ENCODE measurements around the gene SPDYA. TPM values are rescaled to one million over a fixed set of nuclear protein-coding genes. Genes with fewer than 3 reads are reported as not detected.

The SPDYA gene
- total RNA-seq (2012; rRNA removed): not detected in 2 replicates
- polyA plus RNA-seq (2012; rRNA removed): not detected in 2 replicates
- polyA plus RNA-seq (2012; cell fraction: cytosol; rRNA removed): 0.03 TPM in 1 of 2 replicates, not detected in the other
- 0.18 TPM in 1 of 2 replicates, not detected in the other for polyA plus RNA-seq (2012; cell fraction: nucleus; rRNA removed; ENCODE audit: low replicate concordance)
- Bru-seq, nascent RNA: percentile 39 among the genes with signal in this experiment
- percentile 59 among the genes with signal in this experiment for BruChase-seq, experiment 1, labeled RNA remaining after a 6-hour chase
- BruChase-seq, experiment 2, labeled RNA remaining after a 2-hour chase: percentile 46 among the genes with signal in this experiment
- long read RNA-seq: 0 reads

- Histone ChIP-seq H3K18ac (ENCODE audit: low read depth, low read length) (no peak within 1 kb of the TSS), H4K5ac (ENCODE audit: low read depth, low read length) (no peak within 1 kb of the TSS), H3K36me3 (ENCODE audit: control insufficient read depth, insufficient read depth, low read length) (peaks cover 3% of the 10 kb centered on the region), H3K4me2 (ENCODE audit: low read depth, low read length) (peak within 1 kb of the TSS; percentile 93), H4K91ac (ENCODE audit: insufficient read depth, low read depth, low read length) (peak within 1 kb of the TSS; percentile 56; the same call in 1 of the 2 replicates), H2AK5ac (ENCODE audit: low read depth, low read length) (peak within 1 kb of the TSS; percentile 62; the same call in 1 of the 2 replicates), H3K9ac (ENCODE audit: low read depth, low read length) (peak within 1 kb of the TSS; percentile 60), H3K9me1 (ENCODE audit: insufficient read depth, low read length) (no peaks in the 10 kb centered on the region), H3K4me3 (ENCODE audit: insufficient read depth, low read depth, low read length) (peak within 1 kb of the TSS; percentile 70), H3K4me1 (ENCODE audit: control insufficient read depth, insufficient read depth, low read length) (no peaks in the 10 kb centered on the region; the same call in 1 of the 2 replicates), H3K56ac (ENCODE audit: extremely low read depth, insufficient read depth, low read length) (no peak within 1 kb of the TSS), H2BK20ac (ENCODE audit: low read depth, low read length) (no peak within 1 kb of the TSS), H4K8ac (ENCODE audit: low read depth in 2 of 2, low read length in 2 of 2) (peak within 1 kb of the TSS; percentile 56 to 63; a peak in 2 of 4 replicates), H3K79me1 (ENCODE audit: low read depth in 1 of 2, low read length in 2 of 2) (peaks cover 3 to 4% of the 10 kb centered on the region in 2 experiments; a peak in 1 of 4 replicates), H2BK120ac (ENCODE audit: low read depth, low read length) (peak within 1 kb of the TSS; percentile 46; the same call in 1 of the 2 replicates), H2BK15ac (ENCODE audit: low read depth, low read length) (no peak within 1 kb of the TSS), H3K9me3 (ENCODE audit: control insufficient read depth, insufficient read depth, low read length) (no peaks in the 10 kb centered on the region), H2AK9ac (replicated peaks; ENCODE audit: low read depth, low read length, poor library complexity) (peak within 1 kb of the TSS; percentile 75), H3K14ac (replicated peaks; ENCODE audit: low read depth, low read length) (peak within 1 kb of the TSS; percentile 83), H3K27ac (ENCODE audit: insufficient read depth, low read length) (peak within 1 kb of the TSS; percentile 30; the same call in 1 of the 2 replicates), H4K20me1 (ENCODE audit: insufficient read depth, low read length) (no peaks in the 10 kb centered on the region), H3K4ac (ENCODE audit: low read depth, low read length) (peak within 1 kb of the TSS; percentile 62), H2BK5ac (ENCODE audit: low read depth, low read length, poor library complexity, severe bottlenecking) (peak within 1 kb of the TSS; percentile 31), H3K27me3 (ENCODE audit: control insufficient read depth, insufficient read depth, low read length) (no peaks in the 10 kb centered on the region), H2AFZ (replicated peaks; ENCODE audit: low read length, poor library complexity) (peak within 1 kb of the TSS; percentile 97), H3K23ac (ENCODE audit: low read depth, low read length) (peak within 1 kb of the TSS; percentile 93)
- ATAC-seq (ENCODE audit: low read depth) (peak; percentile 97), DNase-seq (peak; percentile 36)
- CTCF ChIA-PET: interaction anchor here (1.2 kb wide), 1 partner anchor 147 kb away, joined by 3 read pairs; no protein-coding TSS in a partner anchor
- dilution Hi-C loops (cut with HindIII; ENCODE audit: low sequenced_read_pairs, unreplicated experiment): no loop called here
- no TSS peak for BruUV-seq (replicated peaks)
- POLR2A ChIA-PET (ENCODE audit: unreplicated experiment): interaction anchor here (0.6 kb wide), 1 partner anchor 34 kb away, joined by 3 read pairs; no protein-coding TSS in a partner anchor
- intact Hi-C loops (cut with micrococcal nuclease): no loop called here
- peak; percentile 32; the same call in 1 of the 2 replicates for TF ChIP-seq MAZ (IDR thresholded peaks at IDR 0.05; ENCODE audit: borderline replicate concordance, low read depth, low read length)
- TF ChIP-seq RCOR1 (IDR thresholded peaks at IDR 0.05; ENCODE audit: insufficient replicate concordance, low read length): no peak
- in situ Hi-C loops (cut with MboI; ENCODE audit: low sequenced_read_pairs): no loop called here
- 13% methylated on average over 37 of the region's 97 CpGs; no CpG with 5 or more reads in 1 of the 2 experiments for WGBS, 2 experiments (ENCODE audit: extremely low coverage in 2 of 2, insufficient read length in 1 of 2)
Measured at GRCh38 chr2:28810384-28811285, at the start of gene SPDYA. SPDYA (plus strand) TSS chr2:28810834; CDS start chr2:28816015, 5,181 bp downstream.
